ENCODE results near the gene ADO. TPM values are rescaled to one million over a fixed set of nuclear protein-coding genes. Genes with fewer than 3 reads are reported as not detected.

Gene ADO
- total RNA-seq, 2 donors from 2014 or later: 27.1 to 30.1 TPM

DNA sequence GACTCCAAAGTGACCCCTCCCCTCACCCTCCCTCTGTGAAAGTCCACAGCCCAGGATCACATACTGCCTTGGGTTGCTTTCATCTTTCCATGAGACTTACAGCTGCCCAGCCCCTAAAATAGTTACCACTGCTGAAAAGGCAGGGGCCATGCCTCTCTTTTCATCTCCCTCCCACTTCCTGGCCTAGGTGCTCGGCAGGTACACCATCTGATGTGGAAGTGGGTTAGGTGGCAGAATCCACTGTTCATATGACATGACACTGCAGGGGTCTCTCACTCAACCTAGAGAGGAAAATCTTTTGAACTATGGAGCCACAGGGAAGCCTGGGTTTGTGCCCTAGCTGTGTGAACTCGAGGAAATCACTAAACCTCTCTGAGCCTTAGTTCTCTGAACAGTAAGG is 38.8 kb upstream of the ADO start:
- H3K27me3 Mint-ChIP-seq (ENCODE audit: insufficient read depth): no peaks in the 10 kb centered on the region
- WGBS, 2 experiments (ENCODE audit: insufficient coverage in 1 of 2, insufficient read length in 1 of 2): 94% methylated on average over 2 of the region's 2 CpGs; no CpG with 5 or more reads in 1 of the 2 experiments
- no peak overlapping the region for H3K27ac Mint-ChIP-seq
- H3K27ac ChIP-seq (ENCODE audit: low read depth, low read length): no peak overlapping the region
- no peak for DNase-seq
- no peak overlapping the region for H3K4me3 ChIP-seq (ENCODE audit: low read length)
- H3K9me3 ChIP-seq (ENCODE audit: control insufficient read depth, low read length): no peaks in the 10 kb centered on the region
- no peaks in the 10 kb centered on the region for H3K36me3 Mint-ChIP-seq (ENCODE audit: low read depth)
- no peaks in the 10 kb centered on the region for H3K36me3 ChIP-seq (ENCODE audit: control insufficient read depth, insufficient read depth, low read length)
- no peak overlapping the region for H3K4me3 Mint-ChIP-seq
- no peaks in the 10 kb centered on the region for H3K4me1 ChIP-seq (ENCODE audit: control insufficient read depth, insufficient read depth, low read length)
- no peaks in the 10 kb centered on the region for H3K27me3 ChIP-seq (ENCODE audit: control insufficient read depth, insufficient read depth, low read length, poor library complexity, severe bottlenecking)
- H3K9me3 Mint-ChIP-seq: no peaks in the 10 kb centered on the region
- H3K4me1 Mint-ChIP-seq: peaks cover 29% of the 10 kb centered on the region
- H3K9ac ChIP-seq (ENCODE audit: extremely low read depth, low read length, poor library complexity, severe bottlenecking): no peak overlapping the region
- TF ChIP-seq, protein P1, sequence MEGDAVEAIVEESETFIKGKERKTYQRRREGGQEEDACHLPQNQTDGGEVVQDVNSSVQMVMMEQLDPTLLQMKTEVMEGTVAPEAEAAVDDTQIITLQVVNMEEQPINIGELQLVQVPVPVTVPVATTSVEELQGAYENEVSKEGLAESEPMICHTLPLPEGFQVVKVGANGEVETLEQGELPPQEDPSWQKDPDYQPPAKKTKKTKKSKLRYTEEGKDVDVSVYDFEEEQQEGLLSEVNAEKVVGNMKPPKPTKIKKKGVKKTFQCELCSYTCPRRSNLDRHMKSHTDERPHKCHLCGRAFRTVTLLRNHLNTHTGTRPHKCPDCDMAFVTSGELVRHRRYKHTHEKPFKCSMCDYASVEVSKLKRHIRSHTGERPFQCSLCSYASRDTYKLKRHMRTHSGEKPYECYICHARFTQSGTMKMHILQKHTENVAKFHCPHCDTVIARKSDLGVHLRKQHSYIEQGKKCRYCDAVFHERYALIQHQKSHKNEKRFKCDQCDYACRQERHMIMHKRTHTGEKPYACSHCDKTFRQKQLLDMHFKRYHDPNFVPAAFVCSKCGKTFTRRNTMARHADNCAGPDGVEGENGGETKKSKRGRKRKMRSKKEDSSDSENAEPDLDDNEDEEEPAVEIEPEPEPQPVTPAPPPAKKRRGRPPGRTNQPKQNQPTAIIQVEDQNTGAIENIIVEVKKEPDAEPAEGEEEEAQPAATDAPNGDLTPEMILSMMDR (conservative IDR thresholded peaks at IDR 0.05): no peak

DNA sequence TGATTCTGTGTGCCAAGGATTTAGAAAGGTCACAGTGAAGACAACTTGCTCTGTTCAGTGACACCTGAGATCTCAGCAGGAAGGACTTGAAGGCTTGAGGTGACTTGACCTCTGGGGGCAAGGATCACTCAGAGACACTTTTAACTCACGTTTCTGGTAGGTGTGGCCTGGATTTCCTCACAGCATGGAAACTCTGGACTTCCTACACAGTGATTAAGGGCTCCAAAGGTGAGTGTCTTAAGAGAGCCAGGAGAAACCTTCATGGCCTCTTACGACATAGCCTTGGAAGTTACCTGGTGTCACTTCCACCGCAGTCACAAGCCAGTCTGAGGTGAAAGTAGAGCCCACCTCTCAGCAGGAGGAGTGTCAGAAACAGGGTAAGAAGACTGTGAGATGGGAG is 38.1 kb upstream of the ADO start:
- Histone ChIP-seq H3K9me3 (ENCODE audit: control insufficient read depth, low read length) (no peaks in the 10 kb centered on the region), H3K4me3 (ENCODE audit: low read length) (no peak overlapping the region), H3K27ac (ENCODE audit: low read depth, low read length) (no peak overlapping the region), H3K9ac (ENCODE audit: extremely low read depth, low read length, poor library complexity, severe bottlenecking) (no peak overlapping the region), H3K36me3 (ENCODE audit: control insufficient read depth, insufficient read depth, low read length) (no peaks in the 10 kb centered on the region), H3K27me3 (ENCODE audit: control insufficient read depth, insufficient read depth, low read length, poor library complexity, severe bottlenecking) (no peaks in the 10 kb centered on the region), H3K4me1 (ENCODE audit: control insufficient read depth, insufficient read depth, low read length) (no peaks in the 10 kb centered on the region)
- TF ChIP-seq, protein P1 (conservative IDR thresholded peaks at IDR 0.05): no peak
- H3K4me3 Mint-ChIP-seq: no peak overlapping the region
- DNase-seq: no peak
- H3K27me3 Mint-ChIP-seq (ENCODE audit: insufficient read depth): no peaks in the 10 kb centered on the region
- H3K36me3 Mint-ChIP-seq (ENCODE audit: low read depth): no peaks in the 10 kb centered on the region
- peaks cover 25% of the 10 kb centered on the region for H3K4me1 Mint-ChIP-seq
- 72 to 74% methylated on average over 3 of the region's 3 CpGs for WGBS, 2 experiments (ENCODE audit: insufficient coverage in 1 of 2, insufficient read length in 1 of 2)
- no peaks in the 10 kb centered on the region for H3K9me3 Mint-ChIP-seq
- H3K27ac Mint-ChIP-seq: no peak overlapping the region

GRCh38 chr10:62769574-62770242 is 34.8 kb upstream of the ADO start:
- Histone ChIP-seq H3K4me1 (ENCODE audit: control insufficient read depth, insufficient read depth, low read length) (no peaks in the 10 kb centered on the region), H3K9me3 (ENCODE audit: control insufficient read depth, low read length) (no peaks in the 10 kb centered on the region), H3K27me3 (ENCODE audit: control insufficient read depth, insufficient read depth, low read length, poor library complexity, severe bottlenecking) (no peaks in the 10 kb centered on the region), H3K4me3 (ENCODE audit: low read length) (no peak overlapping the region), H3K27ac (ENCODE audit: low read depth, low read length) (no peak overlapping the region), H3K9ac (ENCODE audit: extremely low read depth, low read length, poor library complexity, severe bottlenecking) (no peak overlapping the region), H3K36me3 (ENCODE audit: control insufficient read depth, insufficient read depth, low read length) (no peaks in the 10 kb centered on the region)
- Mint-ChIP-seq H3K27me3 (ENCODE audit: insufficient read depth) (no peaks in the 10 kb centered on the region), H3K9me3 (no peaks in the 10 kb centered on the region), H3K4me1 (peaks cover 25% of the 10 kb centered on the region), H3K36me3 (ENCODE audit: low read depth) (no peaks in the 10 kb centered on the region), H3K4me3 (no peak overlapping the region), H3K27ac (peak overlapping the region; percentile 37)
- 100% methylated on average over 1 of the region's 1 CpG; no CpG with 5 or more reads in 1 of the 2 experiments for WGBS, 2 experiments (ENCODE audit: insufficient coverage in 1 of 2, insufficient read length in 1 of 2)
- TF ChIP-seq, protein P1 (conservative IDR thresholded peaks at IDR 0.05): no peak
- DNase-seq: peak; percentile 67
